CD4-positive, alpha-beta T cell treated with Interleukin-15 for 4 hours (primary cell): ENCODE measurements around the gene SETDB2.

Source experiments
- DNase-seq: peaks from one replicate; pipeline ENCODE4 v3.0.0-alpha.2; 2020; ENCODE audit warnings: low spot score

SETDB2 gene

DNA sequence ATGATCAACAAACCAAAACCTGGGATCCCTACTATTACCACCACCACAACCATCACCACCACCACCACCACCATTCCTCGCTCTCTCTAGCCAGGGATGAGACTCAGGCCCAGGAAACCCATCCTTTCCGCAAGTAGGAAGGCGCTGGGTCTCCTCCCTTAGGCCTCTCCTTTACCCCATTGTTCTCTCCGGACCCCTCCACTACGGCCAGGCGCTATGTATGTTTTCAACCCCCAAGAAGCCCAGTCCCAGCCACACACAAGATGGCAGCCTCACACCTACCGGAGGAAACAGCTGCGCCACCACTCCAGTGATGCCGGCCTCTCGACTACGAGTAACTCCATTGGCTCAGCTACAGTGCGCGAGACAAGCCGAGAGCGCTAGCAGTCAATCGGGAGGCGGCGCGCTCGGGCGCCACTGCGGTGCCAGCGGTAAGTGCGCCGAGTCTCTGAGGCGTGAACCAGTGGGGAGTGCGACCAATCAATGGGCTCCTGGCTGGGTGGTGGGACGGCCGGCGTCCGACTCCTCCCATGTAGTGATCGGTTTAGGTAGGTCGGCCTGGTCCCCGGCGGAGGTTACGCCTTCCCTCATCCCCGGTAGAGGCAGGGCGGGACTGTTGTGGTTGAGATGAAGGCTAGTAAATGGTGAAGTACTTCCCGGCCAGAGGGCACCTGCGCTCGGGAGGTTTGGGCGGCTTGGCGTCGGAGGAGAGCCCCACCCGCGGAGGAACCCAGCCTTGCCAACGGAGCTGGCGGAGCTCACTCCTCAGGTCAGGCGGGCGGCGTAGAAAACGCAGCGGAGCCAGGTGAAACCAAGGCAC is at the start of gene SETDB2, which contains the start of gene CAB39L:
SETDB2 (plus strand) TSS at position 571 of the 820 bp plus-strand sequence. CDS start 7,620 bp downstream, outside the sequence.
CAB39L (minus strand) TSS at position 361 of the 820 bp plus-strand sequence. CDS start 61,154 bp downstream, outside the sequence.
- DNase-seq: peak; percentile 99

- DNase-seq: no peak
Observed at GRCh38 chr13:49395451-49395865, 48.6 kb upstream of the SETDB2 start.

DNA sequence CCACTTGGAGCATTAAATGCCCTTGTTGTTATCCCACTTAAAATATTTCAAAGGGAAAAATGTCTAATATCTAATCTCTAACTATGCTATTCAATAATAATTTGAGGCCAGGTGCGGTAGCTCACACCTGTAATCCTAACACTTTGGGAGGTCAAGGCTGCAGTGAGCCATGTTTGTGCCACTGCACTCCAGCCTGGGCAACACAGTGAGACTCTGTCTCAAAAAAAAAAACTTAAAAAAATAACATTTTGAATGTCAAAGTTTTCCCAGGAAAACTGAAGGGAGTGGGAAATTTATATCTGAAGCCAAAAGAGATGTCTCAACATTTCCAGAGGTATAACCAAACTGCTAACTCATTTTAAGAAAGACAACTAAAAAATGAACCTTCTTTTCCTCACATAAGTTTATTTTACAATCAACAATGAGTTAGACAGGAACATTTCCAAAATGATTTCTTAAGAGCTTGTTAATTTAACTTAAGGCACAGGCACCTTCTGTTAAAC is 48.1 kb upstream of the SETDB2 start:
- DNase-seq: no peak

- DNase-seq: no peak
Observed at GRCh38 chr13:49399801-49400472, 44.1 kb upstream of the SETDB2 start.

- DNase-seq: no peak
Observed at GRCh38 chr13:49400755-49401659, 43.1 kb upstream of the SETDB2 start.

GRCh38 chr13:49403996-49404702 is 39.9 kb upstream of the SETDB2 start:
- DNase-seq: no peak

DNA sequence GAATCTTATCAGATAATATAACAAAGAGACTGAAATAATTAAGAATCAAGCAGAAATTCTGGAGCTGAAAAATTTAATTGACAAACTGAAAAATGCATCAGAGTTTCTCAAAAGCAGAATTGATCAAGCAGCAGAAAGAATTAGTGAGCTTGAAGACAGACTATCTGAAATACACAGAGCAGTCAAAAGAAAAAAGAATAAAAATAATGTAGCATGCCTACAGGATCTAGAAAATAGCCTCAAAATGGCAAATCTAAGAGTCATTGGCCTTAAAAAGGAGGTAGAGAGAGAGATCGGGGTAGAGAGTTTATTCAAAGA is 39.4 kb upstream of the SETDB2 start:
- no peak for DNase-seq

DNA sequence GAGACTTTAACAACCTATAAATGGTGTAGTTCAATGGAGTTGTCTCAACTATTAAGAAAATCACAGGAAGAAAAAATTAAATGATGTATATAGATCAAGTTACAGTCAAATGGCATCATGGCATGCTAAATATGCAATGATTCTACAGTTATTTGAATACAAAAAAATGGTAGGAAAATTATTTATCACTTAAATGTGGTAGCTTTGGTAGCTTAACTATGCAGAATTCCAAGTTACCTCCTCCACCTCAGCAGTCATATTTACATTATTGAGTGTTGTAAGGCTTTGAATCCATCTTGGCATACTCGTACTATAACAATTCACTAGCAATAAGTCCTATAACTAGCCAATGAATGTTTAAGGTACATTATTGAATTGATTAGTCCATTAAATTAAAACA is 37.0 kb upstream of the SETDB2 start:
- DNase-seq: no peak

DNA sequence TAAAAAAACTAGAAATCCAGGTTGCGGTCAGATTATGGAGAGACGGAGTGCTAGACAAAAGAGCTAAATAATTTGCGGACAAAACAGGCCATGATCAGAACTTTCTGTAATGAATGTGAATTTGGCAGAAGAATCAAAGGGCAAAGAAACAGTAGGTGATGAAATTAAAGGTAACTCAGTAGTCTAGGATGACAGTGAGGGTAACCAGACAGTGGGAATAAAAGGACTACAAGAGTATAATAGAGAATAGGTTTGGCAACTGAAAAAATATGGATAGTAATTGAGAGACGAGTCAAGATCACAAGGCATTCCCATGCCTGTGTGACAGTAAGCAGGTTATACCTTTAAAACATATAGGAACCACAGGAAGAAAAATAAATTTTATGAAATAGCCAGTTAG is 36.1 kb upstream of the SETDB2 start:
- DNase-seq: no peak

GRCh38 chr13:49409008-49409407 is 35.1 kb upstream of the SETDB2 start:
- DNase-seq: no peak

- DNase-seq: no peak
Observed at GRCh38 chr13:49410006-49410405, 34.1 kb upstream of the SETDB2 start.

DNA sequence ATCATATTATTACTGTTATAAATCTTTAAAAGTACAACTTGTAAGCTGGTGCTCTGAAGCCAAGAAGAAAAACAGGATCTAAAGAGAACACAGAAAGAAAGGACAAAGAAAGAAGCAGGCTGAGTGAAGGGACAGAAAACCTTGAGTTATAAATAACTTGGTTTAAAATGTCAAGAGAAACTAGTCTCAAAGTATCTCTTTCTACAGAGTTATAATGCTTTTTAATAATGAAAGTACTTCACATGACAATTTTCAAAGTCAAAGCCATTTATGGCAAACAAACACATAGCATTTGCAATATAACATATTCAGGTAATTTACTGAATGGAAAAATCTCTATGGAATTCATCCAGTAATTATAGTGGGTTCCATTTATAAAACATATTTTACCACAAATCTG is 33.6 kb upstream of the SETDB2 start:
- no peak for DNase-seq

DNA sequence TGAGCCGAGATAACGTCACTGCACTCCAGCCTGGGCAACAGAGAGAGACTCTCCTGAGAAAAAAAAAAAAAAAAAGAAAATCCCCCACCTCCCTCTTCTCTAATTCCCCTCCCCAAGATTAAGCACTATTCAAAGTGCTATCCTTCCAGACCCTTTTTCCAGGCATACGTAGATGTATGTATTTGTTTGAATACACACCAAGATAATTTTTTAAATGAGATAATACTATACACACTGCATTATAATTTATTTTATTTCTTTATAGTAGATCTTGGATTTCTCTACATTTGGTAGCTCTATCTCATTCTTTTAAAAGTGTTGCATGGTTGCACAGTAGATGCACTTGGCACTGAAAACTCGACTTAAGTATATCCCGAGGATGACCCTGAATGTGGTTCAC is 32.7 kb upstream of the SETDB2 start:
- no peak for DNase-seq

DNA sequence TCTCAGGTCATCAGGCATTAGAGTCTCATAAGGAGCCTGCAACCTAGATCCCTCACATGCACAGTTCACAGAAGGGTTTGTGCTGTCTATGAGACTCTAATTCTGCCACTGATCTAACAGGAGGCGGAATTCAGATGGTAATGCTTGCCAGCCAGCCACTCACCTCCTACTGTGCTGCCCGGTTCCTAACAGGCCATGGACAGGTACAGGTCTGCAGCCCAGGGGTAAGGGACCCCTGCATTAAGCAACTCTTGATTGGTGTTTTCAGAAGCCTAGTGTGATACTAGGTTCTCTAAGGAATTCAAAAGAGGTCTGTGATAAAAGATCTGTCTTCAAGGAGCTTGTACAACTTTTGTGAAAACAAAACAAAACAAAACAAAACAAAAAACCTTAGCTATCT is 31.3 kb upstream of the SETDB2 start:
- no peak for DNase-seq

- no peak for DNase-seq
Observed at GRCh38 chr13:49417161-49417560, 26.9 kb upstream of the SETDB2 start.

DNA sequence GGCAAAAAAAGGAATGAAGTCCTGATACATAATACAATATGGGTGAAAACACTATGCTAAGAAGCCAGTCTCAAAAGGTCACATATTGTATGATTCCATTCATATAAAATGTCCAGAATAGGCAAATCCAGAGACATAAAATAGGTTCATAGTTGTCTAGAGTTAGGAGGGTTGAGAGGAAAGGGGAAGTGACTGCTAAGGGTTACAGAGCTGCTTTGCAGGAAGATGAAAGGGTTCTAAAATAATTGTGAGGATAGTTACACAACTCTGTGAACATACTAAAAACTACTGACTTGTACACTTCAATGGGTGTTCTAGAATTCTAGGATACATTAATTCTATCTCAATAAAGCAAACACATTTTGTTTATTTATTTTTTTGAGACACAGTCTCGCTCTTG is 25.9 kb upstream of the SETDB2 start:
- DNase-seq: no peak

- DNase-seq: no peak
Observed at GRCh38 chr13:49419276-49419675, 24.8 kb upstream of the SETDB2 start.

DNA sequence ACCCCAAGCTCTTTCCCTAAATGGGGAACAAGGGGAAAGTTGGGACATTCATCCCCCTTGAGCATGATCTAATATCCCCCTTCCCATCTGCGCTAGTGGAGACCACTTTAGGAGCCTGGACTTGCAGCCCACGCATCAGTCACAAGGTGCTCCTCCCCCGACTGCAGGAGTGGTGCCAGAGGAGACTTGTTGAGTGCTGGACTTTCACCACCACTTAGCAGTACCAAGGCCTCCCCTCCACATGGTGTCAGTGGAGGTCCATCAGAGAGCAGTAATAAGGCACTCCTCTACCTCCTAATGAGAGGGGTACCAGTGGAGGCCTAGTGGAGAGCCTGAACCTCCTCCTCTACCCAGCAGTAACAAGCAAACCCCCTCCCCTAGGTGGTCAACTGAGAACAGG is 22.7 kb upstream of the SETDB2 start:
- peak; percentile 20 for DNase-seq

DNA sequence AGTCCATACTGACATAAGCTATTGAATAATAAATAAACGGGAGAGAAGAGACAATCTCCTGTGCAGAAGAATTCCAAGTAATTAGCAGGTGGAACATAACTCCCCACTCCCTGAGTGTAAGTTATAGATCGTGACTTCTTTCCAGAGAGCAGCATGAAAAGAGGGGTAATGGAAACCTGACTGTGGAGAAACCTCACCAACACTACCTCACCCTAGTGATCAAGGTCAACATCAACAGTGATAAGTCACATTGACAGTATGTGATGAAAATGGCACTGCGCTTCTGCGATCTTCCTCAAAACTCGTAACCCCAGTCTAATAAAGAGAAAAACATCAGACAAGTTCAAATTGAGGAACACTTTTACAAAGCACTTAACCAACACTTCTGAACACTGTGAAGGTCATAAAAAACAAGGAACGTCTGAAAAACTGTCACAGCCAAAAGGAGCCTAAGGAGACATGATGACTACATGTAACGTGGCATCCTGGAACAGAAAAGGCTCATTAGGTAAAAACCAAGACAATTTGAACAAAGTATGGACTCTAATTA is 20.0 kb upstream of the SETDB2 start:
- no peak for DNase-seq

DNA sequence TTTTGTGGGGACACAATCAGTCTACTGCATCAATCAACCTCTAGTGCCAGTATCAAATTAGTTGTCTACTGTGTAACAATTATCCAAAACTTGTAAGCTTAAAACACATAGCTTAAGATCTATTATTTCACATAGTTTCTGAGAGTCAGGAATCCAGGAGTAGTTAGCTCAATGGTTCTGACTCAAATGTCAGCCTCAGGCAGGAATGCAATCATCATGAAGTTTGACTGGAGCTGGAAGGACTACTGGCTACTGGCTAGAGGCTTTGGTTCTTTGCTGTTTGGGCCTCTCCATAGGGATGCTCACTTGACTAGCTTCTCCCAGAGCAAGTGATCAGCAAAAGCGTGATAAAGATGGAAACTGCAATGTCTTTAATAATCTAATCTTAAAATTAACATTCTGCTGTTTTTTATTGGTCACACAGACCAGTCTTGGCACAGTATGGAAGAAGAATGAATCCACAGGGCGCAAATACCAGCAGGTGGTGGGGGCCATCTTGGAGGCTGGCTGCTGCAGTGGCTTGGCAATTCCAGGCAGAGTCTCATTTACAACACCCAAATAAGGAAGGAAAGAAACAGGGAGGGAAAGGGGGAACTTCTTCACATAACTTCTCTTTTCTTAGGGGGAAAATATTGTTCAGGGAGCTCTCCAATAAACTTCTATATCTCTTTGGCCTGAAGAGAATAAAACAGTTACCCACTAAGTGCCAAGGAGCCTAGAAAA is 15.9 kb upstream of the SETDB2 start:
- no peak for DNase-seq

DNA sequence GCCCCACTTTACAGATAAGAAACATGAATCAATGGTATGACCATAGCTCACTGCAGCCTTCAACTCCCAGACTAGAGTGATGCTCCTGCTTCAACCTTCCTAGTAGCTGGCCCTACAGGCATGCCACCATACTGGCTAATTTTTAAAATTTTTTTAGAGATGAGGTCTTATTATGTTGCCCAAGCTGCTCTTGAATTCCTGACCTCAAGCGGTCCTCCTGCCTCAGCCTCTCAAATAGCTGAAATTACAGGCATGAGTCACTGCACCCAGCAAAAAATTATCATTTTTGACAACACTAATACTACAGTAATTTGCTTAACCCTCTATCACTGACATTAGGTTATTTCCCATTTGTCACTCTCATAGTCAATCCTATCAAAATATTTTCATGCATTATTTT is 15.0 kb upstream of the SETDB2 start:
- no peak for DNase-seq
